ENCODE data around the gene DNAJC28. TPM values are rescaled to one million over a fixed set of nuclear protein-coding genes. Genes with fewer than 3 reads are reported as not detected.
A peak's percentile ranks its signal among the peaks of the same experiment; 100 is the strongest.

Gene DNAJC28
- total and polyA plus RNA-seq, 9 of the 15 experiments (the other 6 are each of a cell fraction or from before 2014, with no cell fraction given), result 0.68 to 2.5 (median 1.1) TPM

DNA sequence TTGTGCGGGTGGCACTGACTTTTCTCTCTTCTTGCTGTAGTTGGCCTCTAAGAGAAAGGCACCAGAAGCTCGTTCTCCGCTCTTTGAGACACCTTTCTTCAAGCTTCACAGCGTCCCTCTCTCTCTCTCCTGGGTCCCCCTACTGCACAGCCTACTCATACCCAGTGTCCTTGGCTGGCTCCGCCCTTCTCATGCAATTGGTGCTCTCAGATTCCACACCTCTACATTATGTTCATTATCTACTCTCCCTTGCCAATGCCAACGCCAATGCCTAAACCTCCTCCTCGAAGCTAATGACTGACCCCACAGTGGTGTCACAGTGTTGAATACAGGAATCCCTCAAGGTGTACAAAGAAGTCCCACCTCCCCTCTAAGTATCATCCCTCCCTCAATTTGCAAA lies 4.8 kb upstream of the DNAJC28 start:
- WGBS (ENCODE audit: insufficient coverage, low coverage, missing lambda C conversion rate), result 26% methylated on average over 7 of the region's 7 CpGs
- H3K79me2 ChIP-seq (ENCODE audit: control insufficient read depth, insufficient read depth, low read length), result no peaks in the 10 kb centered on the region
- H3K9ac ChIP-seq (ENCODE audit: insufficient read depth in 1 of 2, low read depth in 2 of 2, low read length in 2 of 2), result no peak overlapping the region; a peak in 1 of 4 replicates
- DNase-seq (ENCODE audit: extremely low read depth in 1 of 4, low spot score in 3 of 4) (peak in 1 of 4 experiments; percentile 28), ATAC-seq (peak; percentile 23; the same call in 2 of the 3 replicates), FAIRE-seq (no peak)
- POLR2A ChIA-PET, result interaction anchor here (0.9 to 1.3 kb wide), 2 partner anchors 10 to 14 kb away, joined by 3 to 6 read pairs; no protein-coding TSS in a partner anchor
- CTCF ChIA-PET (ENCODE audit: low intra/inter-chr PET ratio), result no interaction called here
- intact Hi-C loops (cut with micrococcal nuclease) (no loop called here), in situ Hi-C loops (cut with MboI) (no loop called here)
- no peaks in the 10 kb centered on the region for H3K27me3 ChIP-seq (ENCODE audit: control insufficient read depth in 2 of 2, insufficient read depth in 2 of 2, low read length in 2 of 2)
- no peak overlapping the region for H3K4me2 ChIP-seq (ENCODE audit: insufficient read depth, low read length)
- H3K36me3 ChIP-seq (ENCODE audit: control insufficient read depth, insufficient read depth, low read length), result no peaks in the 10 kb centered on the region
- no peaks in the 10 kb centered on the region for H3K9me1 ChIP-seq (ENCODE audit: control insufficient read depth, insufficient read depth, low read length)
- no peaks in the 10 kb centered on the region for H3K9me3 ChIP-seq (replicated peaks; ENCODE audit: control insufficient read depth, insufficient read depth, low read depth, low read length)
- no TSS peak for BruUV-seq (replicated peaks)
- H3K27ac ChIP-seq (ENCODE audit: extremely low read depth, low read depth, low read length), result no peak overlapping the region
- no peak overlapping the region for H3K4me3 ChIP-seq
- peaks cover 0 to 8% of the 10 kb centered on the region in 2 experiments; a peak in 3 of 5 replicates for H3K4me1 ChIP-seq (replicated peaks in 1 of 2; ENCODE audit: control insufficient read depth in 2 of 2, insufficient read depth in 2 of 2, low read length in 2 of 2)
- H2AFZ ChIP-seq (ENCODE audit: low read depth, low read length), result peak overlapping the region; percentile 53
- H4K20me1 ChIP-seq (replicated peaks; ENCODE audit: control insufficient read depth, insufficient read depth, low read length), result no peaks in the 10 kb centered on the region
- TF ChIP-seq ETS1 (conservative IDR thresholded peaks at IDR 0.05; ENCODE audit: control insufficient read depth, low read depth, low read length) (no peak), NR3C1 (CRISPR knock-in tag; IDR thresholded peaks at IDR 0.05) (no peak), PBX2 (CRISPR knock-in tag; IDR thresholded peaks at IDR 0.05; ENCODE audit: low read depth) (no peak), PBX2 (tag; conservative IDR thresholded peaks at IDR 0.05; ENCODE audit: low read depth) (no peak), PHF20 (IDR thresholded peaks at IDR 0.05; ENCODE audit: partially characterized antibody) (no peak), CHD4 (IDR thresholded peaks at IDR 0.05; ENCODE audit: insufficient read depth, insufficient replicate concordance, low read depth, low read length, poor library complexity, severe bottlenecking) (no peak), CHCHD3 (CRISPR knock-in tag; IDR thresholded peaks at IDR 0.05) (no peak), ZBTB34 (CRISPR knock-in tag; IDR thresholded peaks at IDR 0.05) (no peak), BRD9 (IDR thresholded peaks at IDR 0.05; ENCODE audit: low read depth, partially characterized antibody) (no peak), PRDM10 (IDR thresholded peaks at IDR 0.05; ENCODE audit: partially characterized antibody) (no peak)
- TF ChIP-seq, protein P1, sequence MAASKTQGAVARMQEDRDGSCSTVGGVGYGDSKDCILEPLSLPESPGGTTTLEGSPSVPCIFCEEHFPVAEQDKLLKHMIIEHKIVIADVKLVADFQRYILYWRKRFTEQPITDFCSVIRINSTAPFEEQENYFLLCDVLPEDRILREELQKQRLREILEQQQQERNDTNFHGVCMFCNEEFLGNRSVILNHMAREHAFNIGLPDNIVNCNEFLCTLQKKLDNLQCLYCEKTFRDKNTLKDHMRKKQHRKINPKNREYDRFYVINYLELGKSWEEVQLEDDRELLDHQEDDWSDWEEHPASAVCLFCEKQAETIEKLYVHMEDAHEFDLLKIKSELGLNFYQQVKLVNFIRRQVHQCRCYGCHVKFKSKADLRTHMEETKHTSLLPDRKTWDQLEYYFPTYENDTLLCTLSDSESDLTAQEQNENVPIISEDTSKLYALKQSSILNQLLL (CRISPR knock-in tag; IDR thresholded peaks at IDR 0.05; ENCODE audit: borderline replicate concordance), result no peak

Measured in K562 (cell line).